Body of pancreas (tissue), 4 donors: Measurements from ENCODE around the gene BCL2. TPM values are rescaled to one million over a fixed set of nuclear protein-coding genes. Genes with fewer than 3 reads are reported as not detected.
A peak's percentile ranks its signal among the peaks of the same experiment; 100 is the strongest.

Experiments
- ATAC-seq: fragments of 150-250 bp; one replicate; pipeline ENCODE4 v1.9.1; 2016
- DNase-seq, 4 donors: peaks; one replicate each; pipeline ENCODE4 v3.0.0-alpha.2; 2019
- H3K27ac ChIP-seq, 4 donors: fragments of 200-600 bp; sonication (generic); 1 replicate in 3 of 4; 2 replicates in 1 of 4; pipeline versions ENCODE4 v1.5.1 to v1.6.1; 2016 to 2019; ENCODE audit warnings: mild to moderate bottlenecking in 1 of 4, mixed read lengths in 1 of 4, moderate library complexity in 1 of 4
- H3K27me3 ChIP-seq, 2 donors: fragments of 200-600 bp; sonication (generic); one replicate each; pipeline ENCODE4 v1.6.0; 2016; ENCODE audit warnings: mild to moderate bottlenecking in 1 of 2
- H3K36me3 ChIP-seq, 2 donors: fragments of 200-600 bp; sonication (generic); replicated peaks in 1 of 2; 2 replicates each; pipeline ENCODE4 v1.5.1; 2016; ENCODE audit warnings: low read depth in 2 of 2; ENCODE audit not compliant: insufficient read depth in 1 of 2
- H3K4me1 ChIP-seq: fragments of 200-600 bp; sonication (generic); one replicate; pipeline ENCODE4 v1.6.0; 2016
- H3K4me3 ChIP-seq, 2 donors: fragments of 200-600 bp; sonication (generic); 1 replicate in 1 of 2; 2 replicates in 1 of 2; pipeline ENCODE4 v1.5.1; 2016 to 2019
- H3K9me3 ChIP-seq, 3 donors: fragments of 200-600 bp; sonication (generic); 1 replicate in 2 of 3; 2 replicates in 1 of 3; pipeline ENCODE4 v1.5.1; 2016
- CTCF ChIP-seq, 7 experiments: fragments of 450-650 bp in 4 of 7; fragments of 200-600 bp in 3 of 7; sonication (generic) in 3 of 7; IDR thresholded peaks; one replicate each; pipeline ENCODE4 v1.5.1; 2016 to 2019; ENCODE audit warnings: antibody characterized with exemption in 7 of 7
- POLR2A ChIP-seq, 3 donors: fragments of 450-650 bp; IDR thresholded peaks; one replicate each; pipeline ENCODE4 v1.6.1; 2016; ENCODE audit warnings: antibody characterized with exemption in 3 of 3, mild to moderate bottlenecking in 2 of 3
- WGBS, 2 donors: methylation state at CpG; one replicate each; pipeline ENCODE4 v1.1.5; 2017; 5-methylcytosine and 5-hydroxymethylcytosine counted together
- intact Hi-C: fragments of 100-400 bp; cut with DNase I; formaldehyde crosslinking; loops from one replicate; pipeline ENCODE4 v1.15.1; 2023
- total RNA-seq, 2 donors: library from RNA; depleted of rRNA; stranded (reverse); fragments of >200 nt; gene quantifications; one replicate each; pipeline ENCODE4 v1.1.0, GENCODE V29; 2016

Gene BCL2
- total RNA-seq, 2 donors from 2014 or later, result 10.1 to 18.5 TPM

DNA sequence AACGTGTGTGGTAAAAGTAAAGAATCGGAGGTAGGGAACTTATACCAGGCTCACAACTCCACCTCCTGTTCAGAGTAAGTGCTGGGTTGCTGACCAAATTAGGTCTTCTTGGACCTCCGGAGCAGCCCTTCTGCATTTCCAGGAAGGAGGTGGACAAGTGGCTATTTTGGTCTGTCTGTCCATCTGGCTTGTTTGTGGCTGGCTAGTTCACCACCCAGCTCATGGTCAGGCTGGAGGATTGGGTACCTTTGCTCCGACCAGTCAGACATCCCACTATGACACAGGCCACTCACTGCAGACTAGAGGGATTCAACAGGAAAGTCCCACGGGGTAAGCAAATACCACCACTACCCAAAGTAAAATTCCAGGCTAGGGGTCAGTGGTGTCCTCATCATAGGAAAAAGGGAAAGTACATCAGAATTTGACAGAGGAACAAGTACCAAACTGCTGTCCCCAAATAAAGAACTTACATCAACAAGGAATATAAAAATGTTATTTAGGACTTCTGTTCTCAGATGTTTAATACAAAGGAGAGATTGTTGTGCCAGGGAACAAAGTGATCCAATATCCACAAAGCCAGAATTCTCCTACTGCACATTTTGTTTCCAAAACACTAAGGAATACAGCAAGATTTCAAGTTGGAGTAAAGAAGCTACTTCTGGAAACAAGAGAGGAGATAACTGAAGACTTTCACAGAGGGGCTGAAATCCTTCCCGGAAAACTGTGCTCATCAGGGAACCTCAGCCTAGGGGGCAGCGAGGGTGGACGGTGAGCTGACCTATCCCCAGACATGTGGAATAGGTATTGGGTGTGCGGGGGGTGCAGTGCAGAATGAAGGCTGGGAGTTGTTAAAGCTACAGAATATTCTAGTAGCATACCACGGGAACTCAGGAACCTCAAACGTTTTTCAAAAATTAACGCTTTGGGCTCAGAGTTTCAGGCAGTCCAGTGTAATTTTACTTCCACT is 56.9 kb downstream of the BCL2 start:
- Histone ChIP-seq H3K9me3 (no peaks in the 10 kb centered on the region), H3K4me3 (no peak overlapping the region), H3K36me3 (no peaks in the 10 kb centered on the region), H3K27me3 (no peaks in the 10 kb centered on the region), H3K4me1 (no peaks in the 10 kb centered on the region), H3K27ac (peak overlapping the region in 2 of 4 donors; percentile 30 to 32)
- ATAC-seq (peak; percentile 9), DNase-seq (no peak)
- intact Hi-C loops, result no loop called here
- 50 to 66% methylated on average over 11 to 12 of the region's 12 CpGs for WGBS, 2 donors
- TF ChIP-seq CTCF (IDR thresholded peaks at IDR 0.05) (no peak), POLR2A (IDR thresholded peaks at IDR 0.05) (no peak)

DNA sequence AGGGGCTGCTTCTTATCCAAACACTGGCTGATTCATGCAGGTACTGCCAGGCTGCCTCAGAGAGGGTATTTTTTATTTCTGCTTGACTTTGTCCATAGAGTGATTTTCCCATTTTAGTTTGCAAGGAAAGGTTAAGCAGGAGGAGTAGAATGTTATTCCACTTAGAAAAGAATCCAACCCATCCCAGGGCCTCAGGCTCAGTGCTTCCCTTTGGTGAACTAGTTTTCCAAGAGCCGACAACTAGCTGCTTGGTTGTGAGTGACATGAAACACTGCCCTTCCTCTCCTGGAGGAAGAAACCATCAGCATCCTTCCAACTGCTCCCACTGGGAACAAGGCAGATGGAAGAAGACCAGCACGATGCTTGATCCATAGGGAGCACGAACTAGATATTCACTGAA is 58.5 kb downstream of the BCL2 start:
- Histone ChIP-seq H3K4me1 (no peaks in the 10 kb centered on the region), H3K36me3 (no peaks in the 10 kb centered on the region), H3K27me3 (no peaks in the 10 kb centered on the region), H3K9me3 (no peaks in the 10 kb centered on the region), H3K4me3 (no peak overlapping the region), H3K27ac (no peak overlapping the region)
- 74 to 80% methylated on average over 3 of the region's 3 CpGs for WGBS, 2 donors
- intact Hi-C loops, result no loop called here
- TF ChIP-seq CTCF (IDR thresholded peaks at IDR 0.05), result no peak
- TF ChIP-seq POLR2A (IDR thresholded peaks at IDR 0.05), result no peak
- ATAC-seq (no peak), DNase-seq (no peak)

GRCh38 chr18:63260380-63260754 is 59.2 kb downstream of the BCL2 start:
- WGBS, 2 donors, result 61 to 71% methylated on average over 7 of the region's 7 CpGs
- TF ChIP-seq CTCF (IDR thresholded peaks at IDR 0.05), result no peak
- no peak for TF ChIP-seq POLR2A (IDR thresholded peaks at IDR 0.05)
- Histone ChIP-seq H3K4me1 (no peaks in the 10 kb centered on the region), H3K36me3 (no peaks in the 10 kb centered on the region), H3K27ac (no peak overlapping the region), H3K9me3 (no peaks in the 10 kb centered on the region), H3K27me3 (no peaks in the 10 kb centered on the region), H3K4me3 (no peak overlapping the region)
- ATAC-seq (no peak), DNase-seq (no peak)
- intact Hi-C loops, result no loop called here

- no peak overlapping the region for H3K4me3 ChIP-seq
- no peaks in the 10 kb centered on the region for H3K9me3 ChIP-seq
- no peaks in the 10 kb centered on the region for H3K27me3 ChIP-seq
- intact Hi-C loops, result no loop called here
- no peak for TF ChIP-seq POLR2A (IDR thresholded peaks at IDR 0.05)
- no peak for TF ChIP-seq CTCF (IDR thresholded peaks at IDR 0.05)
- no peaks in the 10 kb centered on the region for H3K36me3 ChIP-seq
- WGBS, 2 donors, result 50 to 59% methylated on average over 10 of the region's 10 CpGs
- no peak overlapping the region for H3K27ac ChIP-seq
- no peak for ATAC-seq
- no peaks in the 10 kb centered on the region for H3K4me1 ChIP-seq
- no peak for DNase-seq
Measured at GRCh38 chr18:63259567-63260379, 59.8 kb downstream of the BCL2 start.
